GM19438 (cell line): ENCODE data around the gene TRAF2.

Experiments used
- ATAC-seq: cut with Tn5 transposase; IDR thresholded peaks from one replicate; pipeline ENCODE4 v1.9.1; 2021; ENCODE audit warnings: low read depth; ENCODE audit not compliant: unreplicated experiment

TRAF2 gene

DNA sequence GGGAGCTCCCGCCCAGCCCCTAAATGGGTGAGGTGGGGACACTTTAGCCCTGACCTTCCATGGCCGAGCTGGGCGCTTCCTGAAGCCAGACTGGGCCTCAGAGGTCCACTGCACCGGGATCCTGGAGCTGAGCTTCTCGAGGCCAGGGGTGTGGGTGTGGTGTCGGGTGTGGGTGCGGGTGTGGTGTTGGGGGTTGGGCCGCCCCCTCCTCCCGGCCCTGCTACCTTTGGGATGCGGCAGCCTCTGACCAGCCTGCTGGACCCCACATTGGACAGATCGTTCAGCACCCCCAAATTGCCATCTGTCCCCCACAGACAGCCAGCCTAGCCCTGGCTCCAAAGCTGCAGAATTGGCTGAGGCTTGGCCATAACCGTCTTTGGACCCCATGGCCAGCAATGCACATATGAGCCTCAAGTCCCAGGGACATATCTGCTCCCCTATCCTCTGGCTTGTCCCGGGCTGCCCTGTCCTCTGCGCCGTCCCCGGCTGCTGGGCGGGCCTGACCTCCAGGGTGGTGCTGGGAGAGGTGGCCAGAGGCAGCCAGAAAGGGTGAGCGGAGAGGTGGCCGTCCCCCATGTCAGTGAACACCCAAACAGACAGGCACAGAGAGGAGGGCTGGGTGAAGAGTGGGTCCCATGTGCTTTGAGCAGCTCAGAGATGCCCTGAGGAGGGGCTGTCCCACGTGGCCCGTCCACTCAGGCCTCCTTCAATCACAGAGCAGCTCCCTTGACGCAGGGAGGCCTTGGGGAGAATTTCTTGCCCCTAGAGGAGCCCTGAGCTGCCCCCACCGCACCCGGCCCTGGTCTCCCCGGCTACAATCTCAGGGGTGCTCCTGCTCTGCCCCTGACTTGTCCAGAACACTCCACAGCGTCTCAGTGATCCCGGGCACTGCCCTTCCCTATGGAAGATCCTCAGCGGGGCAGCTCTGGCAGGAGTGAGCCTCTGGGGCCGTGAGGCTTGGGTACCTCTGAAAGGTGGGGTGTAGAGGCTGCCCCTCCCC is 87.6 kb downstream of the TRAF2 start:
- no peak for ATAC-seq

DNA sequence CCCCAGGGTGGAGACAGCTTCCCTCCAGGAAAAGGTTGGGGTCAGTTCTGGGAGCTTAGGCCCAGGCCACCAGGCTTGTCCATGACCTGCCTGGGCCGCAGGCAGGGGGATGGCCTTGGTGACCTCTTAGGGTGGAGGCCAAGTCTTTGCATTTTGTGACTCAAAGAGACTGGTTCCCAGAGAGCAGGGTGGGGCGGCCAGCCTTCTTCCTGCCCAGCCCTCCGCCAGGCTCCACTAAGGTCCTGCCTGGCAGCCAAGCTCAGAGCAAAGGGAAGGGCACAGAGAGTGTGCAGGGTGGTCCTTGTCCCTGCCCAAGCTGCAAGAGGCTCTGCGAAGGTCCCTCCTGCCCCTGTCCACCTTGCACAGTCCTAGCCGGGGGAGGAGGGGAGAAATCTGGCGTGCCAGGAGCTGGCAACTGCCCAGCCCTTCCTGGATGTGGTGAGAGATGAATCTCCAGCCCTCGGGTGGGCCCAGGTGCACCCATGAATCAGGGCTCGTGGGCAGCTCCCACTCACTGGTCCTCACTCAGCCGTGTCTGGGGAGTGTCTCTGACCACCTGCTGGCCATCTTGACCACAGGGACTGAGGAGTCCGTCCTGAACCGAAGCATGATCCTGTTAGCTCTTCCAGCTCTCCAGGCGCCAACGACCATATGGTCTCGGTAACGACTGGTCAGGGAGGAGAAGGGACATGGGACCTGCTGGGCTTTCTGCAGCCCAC is 88.7 kb downstream of the TRAF2 start:
- no peak for ATAC-seq

GRCh38 chr9:136975644-136976043 is 89.3 kb downstream of the TRAF2 start:
- ATAC-seq = no peak
